H9 (cell line): Measurements from ENCODE around the gene HEYL. TPM values are rescaled to one million over a fixed set of nuclear protein-coding genes. Genes with fewer than 3 reads are reported as not detected.

Experiments used
- DNase-seq: peaks from one replicate; pipeline ENCODE4 v3.0.0-alpha.2; 2017
- H2AFZ ChIP-seq: one replicate; pipeline ENCODE4 v1.6.1; 2013; ENCODE audit warnings: mild to moderate bottlenecking, low read length, control low read depth, moderate library complexity
- H2AK5ac ChIP-seq: 2 replicates; pipeline ENCODE4 v1.6.1; 2013; ENCODE audit warnings: low read length, control low read depth, mixed read lengths; ENCODE audit not compliant: insufficient read length
- H2BK120ac ChIP-seq: one replicate; pipeline ENCODE4 v1.6.1; 2013; ENCODE audit warnings: low read depth, mild to moderate bottlenecking, low read length, control low read depth, inconsistent platforms; ENCODE audit not compliant: poor library complexity, severe bottlenecking
- H2BK12ac ChIP-seq: 2 replicates; pipeline ENCODE4 v1.6.1; 2013; ENCODE audit warnings: low read length, control low read depth, mixed read lengths, low read depth; ENCODE audit not compliant: insufficient read length
- H2BK15ac ChIP-seq: 2 replicates; pipeline ENCODE4 v1.6.1; 2013; ENCODE audit warnings: low read depth, low read length, control low read depth
- H2BK20ac ChIP-seq: one replicate; pipeline ENCODE4 v1.6.1; 2013; ENCODE audit warnings: low read depth, mild to moderate bottlenecking, low read length, control low read depth, inconsistent platforms; ENCODE audit not compliant: poor library complexity, severe bottlenecking
- H2BK5ac ChIP-seq: 2 replicates; pipeline ENCODE4 v1.6.1; 2013; ENCODE audit warnings: low read length, control low read depth, mixed read lengths; ENCODE audit not compliant: insufficient read length
- H3K14ac ChIP-seq: 2 replicates; pipeline ENCODE4 v1.6.1; 2013; ENCODE audit warnings: low read length, control low read depth; ENCODE audit not compliant: insufficient read depth
- H3K18ac ChIP-seq: 2 replicates; pipeline ENCODE4 v1.6.1; 2013; ENCODE audit warnings: low read depth, mild to moderate bottlenecking, mixed read lengths, low read length, control low read depth; ENCODE audit not compliant: insufficient read length
- H3K23ac ChIP-seq: 2 replicates; pipeline ENCODE4 v1.6.1; 2013; ENCODE audit warnings: low read length, control low read depth, mixed read lengths, low read depth; ENCODE audit not compliant: insufficient read length
- H3K23me2 ChIP-seq: 2 replicates; pipeline ENCODE4 v1.6.1; 2013; ENCODE audit warnings: low read depth, mild to moderate bottlenecking, mixed read lengths, low read length, control low read depth; ENCODE audit not compliant: insufficient read length, poor library complexity, severe bottlenecking
- H3K27ac ChIP-seq: 2 replicates; pipeline ENCODE4 v1.5.1; 2013; ENCODE audit warnings: low read length, control low read depth, mixed read lengths, low read depth; ENCODE audit not compliant: insufficient read length
- H3K27me3 ChIP-seq: 2 replicates; pipeline ENCODE4 v1.6.1; 2013; ENCODE audit warnings: low read length, control low read depth, inconsistent platforms; ENCODE audit not compliant: insufficient read depth
- H3K4ac ChIP-seq: 2 replicates; pipeline ENCODE4 v1.6.1; 2013; ENCODE audit warnings: low read depth, mild to moderate bottlenecking, control low read depth, inconsistent platforms, low read length, moderate library complexity
- H3K4me1 ChIP-seq: 2 replicates; pipeline ENCODE4 v1.6.1; 2013; ENCODE audit warnings: low read length, control low read depth, inconsistent platforms; ENCODE audit not compliant: insufficient read depth
- H3K4me2 ChIP-seq: 2 replicates; pipeline ENCODE4 v1.6.1; 2013; ENCODE audit warnings: low read length, control low read depth, mixed read lengths; ENCODE audit not compliant: insufficient read length, insufficient read depth
- H3K56ac ChIP-seq: 2 replicates; pipeline ENCODE4 v1.6.1; 2013; ENCODE audit warnings: low read depth, mild to moderate bottlenecking, mixed read lengths, low read length, control low read depth; ENCODE audit not compliant: insufficient read length
- H3K79me1 ChIP-seq: 2 replicates; pipeline ENCODE4 v1.6.1; 2013; ENCODE audit warnings: low read depth, mild to moderate bottlenecking, moderate library complexity, low read length, control low read depth, inconsistent platforms; ENCODE audit not compliant: insufficient read depth, poor library complexity, severe bottlenecking
- H3K79me2 ChIP-seq: 2 replicates; pipeline ENCODE4 v1.6.1; 2013; ENCODE audit warnings: low read length, control low read depth, inconsistent platforms; ENCODE audit not compliant: insufficient read depth
- H3K9ac ChIP-seq: 2 replicates; pipeline ENCODE4 v1.6.1; 2013; ENCODE audit warnings: low read length, control low read depth, mixed read lengths; ENCODE audit not compliant: insufficient read length; ENCODE audit errors: extremely low read depth
- H3K9me3 ChIP-seq: one replicate; pipeline ENCODE4 v1.6.1; 2013; ENCODE audit warnings: low read depth, low read length, inconsistent platforms; ENCODE audit not compliant: control insufficient read depth
- H3T11ph ChIP-seq: one replicate; pipeline ENCODE4 v1.6.1; 2013; ENCODE audit warnings: mild to moderate bottlenecking, low read length, control low read depth, inconsistent platforms
- H4K20me1 ChIP-seq: one replicate; pipeline ENCODE4 v1.6.1; 2013; ENCODE audit not compliant: control insufficient read depth, insufficient read length, insufficient read depth
- H4K5ac ChIP-seq: 2 replicates; pipeline ENCODE4 v1.6.1; 2013; ENCODE audit warnings: low read depth, mild to moderate bottlenecking, mixed read lengths, low read length, control low read depth; ENCODE audit not compliant: insufficient read length
- H4K8ac ChIP-seq: replicated peaks from 2 replicates; pipeline ENCODE4 v1.6.1; 2013; ENCODE audit warnings: low read length, control low read depth, mixed read lengths, low read depth; ENCODE audit not compliant: insufficient read length
- H4K91ac ChIP-seq: 2 replicates; pipeline ENCODE4 v1.6.1; 2013; ENCODE audit warnings: low read depth, mild to moderate bottlenecking, moderate library complexity, mixed read lengths, low read length, control low read depth; ENCODE audit not compliant: insufficient read length
- H3K27ac Mint-ChIP-seq, 3 experiments: 2 replicates in 2 of 3; 3 replicates in 1 of 3; pipeline ENCODE4 v1.8.0; 2020 to 2021; ENCODE audit warnings: mixed read lengths in 3 of 3, mild to moderate bottlenecking in 1 of 3, moderate library complexity in 1 of 3
- H3K27me3 Mint-ChIP-seq: 2 replicates; pipeline ENCODE4 v1.8.0; 2021; ENCODE audit warnings: low read depth, mild to moderate bottlenecking, moderate library complexity, mixed read lengths
- H3K36me3 Mint-ChIP-seq, 3 experiments: 2 replicates in 2 of 3; 3 replicates in 1 of 3; pipeline ENCODE4 v1.8.0; 2020 to 2021; ENCODE audit warnings: low read depth in 3 of 3, mixed read lengths in 3 of 3; ENCODE audit not compliant: insufficient read depth in 1 of 3
- H3K4me1 Mint-ChIP-seq, 2 experiments: 2 replicates each; pipeline ENCODE4 v1.8.0; 2020; ENCODE audit warnings: mixed read lengths in 2 of 2
- H3K4me3 Mint-ChIP-seq, 2 experiments: 2 replicates in 1 of 2; 3 replicates in 1 of 2; pipeline ENCODE4 v1.8.0; 2020 to 2021; ENCODE audit warnings: mild to moderate bottlenecking in 2 of 2, mixed read lengths in 2 of 2, moderate library complexity in 1 of 2
- H3K9me3 Mint-ChIP-seq, 2 experiments: 2 replicates in 1 of 2; 3 replicates in 1 of 2; pipeline ENCODE4 v1.8.0; 2020; ENCODE audit warnings: mild to moderate bottlenecking in 2 of 2, mixed read lengths in 2 of 2, moderate library complexity in 1 of 2
- CTCF ChIP-seq: fragments of 200-600 bp; sonication (generic); conservative IDR thresholded peaks from 3 replicates; pipeline ENCODE4 v1.8.0; 2021; ENCODE audit warnings: antibody characterized with exemption, mild to moderate bottlenecking
- WGBS: extraction: QIAGEN DNeasy Blood & Tissue Kit; methylation state at CpG from one replicate; pipeline ENCODE4 v1.1.7; 2013; ENCODE audit warnings: missing lambda C conversion rate, low lambda C conversion rate, mixed read lengths; ENCODE audit not compliant: insufficient read length; ENCODE audit errors: extremely low coverage; 5-methylcytosine and 5-hydroxymethylcytosine counted together
- total RNA-seq: library from RNA; stranded (reverse); gene quantifications from 2 replicates; pipeline ENCODE4 v1.2.1, GENCODE V29; 2021

Gene HEYL
- total RNA-seq, 1 experiment from 2014 or later = 1.9 TPM

DNA sequence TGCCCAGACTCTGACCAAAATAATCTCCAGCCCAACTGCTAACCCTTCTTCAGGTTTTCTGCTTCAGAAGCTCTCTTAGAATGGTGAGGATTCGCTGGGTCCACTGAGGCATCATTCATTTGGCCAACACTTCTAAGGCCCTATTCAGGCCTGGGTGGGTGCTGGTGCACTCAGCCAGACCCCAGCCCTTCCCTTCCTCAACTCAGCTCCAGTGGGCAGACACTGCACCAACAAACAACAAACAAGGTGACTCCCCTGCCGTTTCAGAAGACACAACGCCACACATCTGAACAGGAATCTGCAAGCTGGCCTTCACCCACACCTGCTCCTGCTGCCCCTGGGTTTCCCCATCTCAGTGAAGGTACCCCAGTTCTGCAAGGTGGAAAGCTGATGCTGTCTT lies 6.0 kb downstream of the HEYL start:
- Histone ChIP-seq H2BK15ac (no peak overlapping the region), H3K79me2 (no peaks in the 10 kb centered on the region), H2AFZ (no peak overlapping the region), H3K23me2 (no peaks in the 10 kb centered on the region), H3K4me2 (peak overlapping the region; percentile 15), H2BK20ac (no peak overlapping the region), H2AK5ac (no peak overlapping the region), H4K91ac (no peak overlapping the region), H3K18ac (no peak overlapping the region), H3K79me1 (no peaks in the 10 kb centered on the region), H2BK120ac (no peak overlapping the region), H3K23ac (no peak overlapping the region), H3K56ac (no peak overlapping the region), H3K27ac (no peak overlapping the region), H4K5ac (no peak overlapping the region), H2BK12ac (no peak overlapping the region), H3K4me1 (peaks cover 3% of the 10 kb centered on the region; the same call in 1 of the 2 replicates), H3K27me3 (peaks cover 10% of the 10 kb centered on the region; the same call in 1 of the 2 replicates), H2BK5ac (no peak overlapping the region), H3K4ac (no peak overlapping the region), H3K9me3 (no peaks in the 10 kb centered on the region), H3K14ac (no peak overlapping the region), H4K20me1 (no peaks in the 10 kb centered on the region), H4K8ac (no peak overlapping the region), H3K9ac (no peak overlapping the region), H3T11ph (no peak overlapping the region)
- DNase-seq = no peak
- Mint-ChIP-seq H3K4me3 (peak overlapping the region; percentile 50 to 76), H3K27me3 (peaks cover 98% of the 10 kb centered on the region), H3K4me1 (peaks cover 16 to 18% of the 10 kb centered on the region in 2 experiments), H3K9me3 (no peaks in the 10 kb centered on the region), H3K36me3 (no peaks in the 10 kb centered on the region), H3K27ac (no peak overlapping the region)
- WGBS = no CpG with 5 or more reads among the region's 3 CpGs
- no peak for TF ChIP-seq CTCF
